GM12872 (cell line): ENCODE measurements around the gene NATD1.

ENCODE experiments used
- CTCF ChIP-seq: IDR thresholded peaks from 3 replicates; pipeline ENCODE4 v1.5.1; 2011; ENCODE audit warnings: low read depth, mild to moderate bottlenecking, low read length, moderate library complexity; ENCODE audit not compliant: insufficient read depth

Gene NATD1

GRCh38 chr17:21243516-21244303 lies 9.5 kb downstream of the NATD1 start:
- no peak for TF ChIP-seq CTCF

- TF ChIP-seq CTCF: no peak
Measured at GRCh38 chr17:21242780-21243515, 10.3 kb downstream of the NATD1 start.

GRCh38 chr17:21242026-21242697 lies 11.0 kb downstream of the NATD1 start:
- no peak for TF ChIP-seq CTCF

- TF ChIP-seq CTCF: no peak
Measured at GRCh38 chr17:21241564-21241963, 11.6 kb downstream of the NATD1 start.

- no peak for TF ChIP-seq CTCF
Measured at GRCh38 chr17:21240369-21241055, 12.7 kb downstream of the NATD1 start.

GRCh38 chr17:21239680-21240368 lies 13.4 kb downstream of the NATD1 start:
- peak; percentile 69 for TF ChIP-seq CTCF
